ENCODE measurements around the gene SMPDL3A. TPM values are rescaled to one million over a fixed set of nuclear protein-coding genes. Genes with fewer than 3 reads are reported as not detected.

Gene SMPDL3A
- total and polyA plus RNA-seq, 2 of the 8 experiments (the other 6 are each of a cell fraction or from before 2014, with no cell fraction given) = 3.5 to 3.9 TPM

- Histone ChIP-seq H3K56ac (replicated peaks; ENCODE audit: insufficient read length, low read depth, low read length) (peak overlapping the region; percentile 17), H3K4ac (replicated peaks; ENCODE audit: insufficient read length, low read depth, low read length) (no peak overlapping the region), H3K23ac (ENCODE audit: insufficient read length) (no peak overlapping the region), H3K9ac (replicated peaks in 1 of 4; ENCODE audit: extremely low read depth in 1 of 4, low read depth in 3 of 4, low read length in 3 of 4) (peak overlapping the region in 3 of 4 experiments; percentile 76 to 95 (median 80); a peak in 6 of 7 replicates), H3K18ac (ENCODE audit: extremely low read depth, low read length) (peak overlapping the region; percentile 96), H4K5ac (ENCODE audit: insufficient read length, low read depth, low read length) (no peak overlapping the region), H3K79me2 (ENCODE audit: control insufficient read depth in 1 of 2, insufficient read depth in 2 of 2, low read length in 2 of 2) (no peaks in the 10 kb centered on the region), H2AK5ac (ENCODE audit: low read depth, low read length) (no peak overlapping the region; the same call in 1 of the 2 replicates), H2BK12ac (ENCODE audit: low read depth, low read length) (peak overlapping the region; percentile 97), H3K14ac (ENCODE audit: insufficient read length) (no peak overlapping the region), H3K4me2 (ENCODE audit: insufficient read depth in 1 of 2, low read depth in 2 of 2, low read length in 2 of 2) (peak overlapping the region; percentile 96 to 99), H2AFZ (ENCODE audit: low read length) (peak overlapping the region; percentile 91), H2BK120ac (replicated peaks; ENCODE audit: low read depth, low read length) (no peak overlapping the region), H3K23me2 (ENCODE audit: low read depth, low read length) (peaks cover 12% of the 10 kb centered on the region; the same call in 1 of the 2 replicates), H3K9me3 (ENCODE audit: insufficient read depth in 2 of 2, low read depth in 1 of 2, low read length in 1 of 2) (no peaks in the 10 kb centered on the region), H3K27me3 (replicated peaks in 1 of 4; ENCODE audit: control insufficient read depth in 3 of 4, extremely low read depth in 1 of 4, insufficient read depth in 3 of 4, low read length in 3 of 4) (no peaks in the 10 kb centered on the region; a peak in 2 of 7 replicates), H2BK15ac (ENCODE audit: low read length) (peak overlapping the region; percentile 78; the same call in 1 of the 2 replicates), H3K27ac (ENCODE audit: low read depth, low read length) (peak overlapping the region; percentile 60; the same call in 1 of the 2 replicates), H4K20me1 (replicated peaks in 1 of 2; ENCODE audit: control insufficient read depth in 1 of 2, insufficient read depth in 2 of 2, low read length in 2 of 2) (no peaks in the 10 kb centered on the region), H4K91ac (replicated peaks; ENCODE audit: insufficient read length, low read length) (no peak overlapping the region), H4K8ac (ENCODE audit: extremely low read depth, insufficient read depth, low read length) (peak overlapping the region; percentile 93; the same call in 1 of the 2 replicates), H3K79me1 (ENCODE audit: low read depth, low read length) (no peaks in the 10 kb centered on the region), H3K4me1 (replicated peaks in 1 of 4; ENCODE audit: control insufficient read depth in 3 of 4, insufficient read depth in 4 of 4, low read length in 3 of 4) (peaks cover 3 to 24% (median 13%) of the 10 kb centered on the region in 4 experiments; a peak in 6 of 7 replicates), H2BK5ac (ENCODE audit: low read depth, low read length) (peak overlapping the region; percentile 92), H2BK20ac (ENCODE audit: low read length) (peak overlapping the region; percentile 28; the same call in 1 of the 2 replicates), H3K36me3 (ENCODE audit: control insufficient read depth in 2 of 4, insufficient read depth in 4 of 4, low read length in 3 of 4) (no peaks in the 10 kb centered on the region), H3K4me3 (ENCODE audit: extremely low read depth in 1 of 4, insufficient read depth in 2 of 4, low read depth in 3 of 4, low read length in 4 of 4) (peak overlapping the region; percentile 72 to 86 (median 80))
- DNase-seq (ENCODE audit: low read depth in 1 of 2, low spot score in 2 of 2) = no peak
- ChIA-PET CTCF (ENCODE audit: partially characterized antibody) (interaction anchor here (0.9 to 12.0 kb wide), 13 partner anchors 10 to 318 kb away, joined by 3 to 62 read pairs (median 5); partner anchors contain the start of gene SERINC1), POLR2A (ENCODE audit: partially characterized antibody) (interaction anchor here (0.9 to 1.9 kb wide), 4 partner anchors 9 to 45 kb away, joined by 3 to 6 read pairs (median 4); partner anchors contain the start of gene FABP7)
- FAIRE-seq = no peak
- TF ChIP-seq SUZ12 (IDR thresholded peaks at IDR 0.05; ENCODE audit: low read length) (peak; percentile 42; the same call in 1 of the 2 replicates), TEAD4 (IDR thresholded peaks at IDR 0.05; ENCODE audit: low read depth, low read length) (no peak), TCF12 (IDR thresholded peaks at IDR 0.05; ENCODE audit: low read depth, low read length) (no peak), CEBPB (IDR thresholded peaks at IDR 0.05; ENCODE audit: low read depth, low read length) (no peak), SIRT6 (IDR thresholded peaks at IDR 0.05; ENCODE audit: low read length) (no peak)
- TF ChIP-seq, protein P1, sequence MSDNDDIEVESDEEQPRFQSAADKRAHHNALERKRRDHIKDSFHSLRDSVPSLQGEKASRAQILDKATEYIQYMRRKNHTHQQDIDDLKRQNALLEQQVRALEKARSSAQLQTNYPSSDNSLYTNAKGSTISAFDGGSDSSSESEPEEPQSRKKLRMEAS (IDR thresholded peaks at IDR 0.05) = no peak
- WGBS, 2 experiments (ENCODE audit: extremely low coverage in 1 of 2, insufficient coverage in 1 of 2, insufficient read length in 1 of 2, insufficient replicate concordance in 2 of 2, low coverage in 1 of 2, low lambda C conversion rate in 2 of 2, missing lambda C conversion rate in 1 of 2) = 4% methylated on average over 14 of the region's 14 CpGs; no CpG with 5 or more reads in 1 of the 2 experiments
Observed at GRCh38 chr6:122790028-122790422, 967 bp downstream of the SMPDL3A start.

All from H1 (cell line).